ENCODE data around the gene MC1R. TPM values are rescaled to one million over a fixed set of nuclear protein-coding genes. Genes with fewer than 3 reads are reported as not detected.

Gene MC1R
- total and polyA plus RNA-seq, 4 donors: 0.19 to 3.3 (median 0.30) TPM

DNA sequence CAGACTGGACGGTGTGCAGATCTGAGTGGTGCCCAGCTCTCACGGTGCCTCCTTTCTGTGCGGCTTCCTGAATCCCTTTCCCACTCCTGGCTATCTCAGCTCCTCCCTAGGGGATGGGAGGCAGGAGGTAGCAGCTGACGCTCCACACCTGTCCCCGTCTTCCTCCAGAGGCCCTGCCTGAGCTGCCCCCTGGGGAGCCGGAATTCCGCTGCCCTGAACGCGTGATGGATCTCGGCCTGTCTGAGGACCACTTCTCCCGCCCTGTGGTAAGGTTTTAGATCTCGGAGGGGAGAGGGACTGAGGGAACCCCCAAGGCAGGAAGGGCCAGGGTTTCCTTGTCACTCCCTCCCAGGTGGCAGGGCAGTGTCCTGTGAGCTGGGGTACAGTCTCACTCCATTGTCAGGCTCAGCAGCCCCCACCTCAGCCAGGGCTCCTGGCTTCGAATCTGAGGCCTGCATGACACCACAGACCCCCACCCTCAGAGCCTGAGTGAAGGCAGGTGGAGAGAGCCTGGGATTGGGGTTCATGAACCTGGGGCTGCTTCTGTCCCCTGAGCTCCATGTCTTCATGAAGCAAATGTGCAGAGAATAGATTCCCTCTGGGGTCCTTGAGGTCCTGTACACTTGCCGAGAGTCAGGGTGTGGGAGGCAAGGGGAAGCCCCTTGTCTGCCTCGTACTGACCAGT is 36.5 kb downstream of the MC1R start:
- Histone ChIP-seq H3K4me1 (ENCODE audit: control insufficient read depth in 4 of 4, insufficient read depth in 4 of 4, low read length in 3 of 4) (no peaks in the 10 kb centered on the region), H3K4me3 (ENCODE audit: low read depth in 1 of 3, low read length in 3 of 3) (no peak overlapping the region), H3K36me3 (ENCODE audit: control insufficient read depth in 4 of 4, insufficient read depth in 3 of 4, low read depth in 1 of 4, low read length in 3 of 4) (peaks cover 2 to 23% (median 3%) of the 10 kb centered on the region in 4 donors)

More for the DNA sequence above, 36.5 kb downstream of the MC1R start:
- no peak overlapping the region for H3K9ac ChIP-seq (ENCODE audit: low read depth in 1 of 2, low read length in 2 of 2)
- 96% methylated on average over 15 of the region's 15 CpGs for WGBS
- H3K9me3 ChIP-seq (ENCODE audit: control insufficient read depth in 4 of 4, low read length in 3 of 4): no peaks in the 10 kb centered on the region
- DNase-seq (ENCODE audit: low spot score): no peak
- no peaks in the 10 kb centered on the region for H3K27me3 ChIP-seq (ENCODE audit: control insufficient read depth in 4 of 4, insufficient read depth in 4 of 4, low read length in 3 of 4)
- H3K27ac ChIP-seq (ENCODE audit: low read depth in 1 of 2, low read length in 2 of 2): no peak overlapping the region
- TF ChIP-seq SP1 (IDR thresholded peaks at IDR 0.05) (no peak), RXRA (IDR thresholded peaks at IDR 0.05) (no peak), GABPA (IDR thresholded peaks at IDR 0.05 in 1 of 2, conservative IDR thresholded peaks at IDR 0.05 in 1 of 2) (no peak), FOXA1 (IDR thresholded peaks at IDR 0.05) (no peak), HNF4A (conservative IDR thresholded peaks at IDR 0.05) (no peak), RAD21 (IDR thresholded peaks at IDR 0.05) (no peak), FOXA2 (IDR thresholded peaks at IDR 0.05) (no peak), HNF4G (IDR thresholded peaks at IDR 0.05) (no peak), EGR1 (IDR thresholded peaks at IDR 0.05; ENCODE audit: low read depth in 2 of 2) (no peak), JUND (IDR thresholded peaks at IDR 0.05) (no peak), TAF1 (conservative IDR thresholded peaks at IDR 0.05) (no peak), YY1 (IDR thresholded peaks at IDR 0.05) (no peak)
- TF ChIP-seq, protein P1, sequence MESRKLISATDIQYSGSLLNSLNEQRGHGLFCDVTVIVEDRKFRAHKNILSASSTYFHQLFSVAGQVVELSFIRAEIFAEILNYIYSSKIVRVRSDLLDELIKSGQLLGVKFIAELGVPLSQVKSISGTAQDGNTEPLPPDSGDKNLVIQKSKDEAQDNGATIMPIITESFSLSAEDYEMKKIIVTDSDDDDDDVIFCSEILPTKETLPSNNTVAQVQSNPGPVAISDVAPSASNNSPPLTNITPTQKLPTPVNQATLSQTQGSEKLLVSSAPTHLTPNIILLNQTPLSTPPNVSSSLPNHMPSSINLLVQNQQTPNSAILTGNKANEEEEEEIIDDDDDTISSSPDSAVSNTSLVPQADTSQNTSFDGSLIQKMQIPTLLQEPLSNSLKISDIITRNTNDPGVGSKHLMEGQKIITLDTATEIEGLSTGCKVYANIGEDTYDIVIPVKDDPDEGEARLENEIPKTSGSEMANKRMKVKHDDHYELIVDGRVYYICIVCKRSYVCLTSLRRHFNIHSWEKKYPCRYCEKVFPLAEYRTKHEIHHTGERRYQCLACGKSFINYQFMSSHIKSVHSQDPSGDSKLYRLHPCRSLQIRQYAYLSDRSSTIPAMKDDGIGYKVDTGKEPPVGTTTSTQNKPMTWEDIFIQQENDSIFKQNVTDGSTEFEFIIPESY (IDR thresholded peaks at IDR 0.05): no peak
- TF ChIP-seq, protein P2, sequence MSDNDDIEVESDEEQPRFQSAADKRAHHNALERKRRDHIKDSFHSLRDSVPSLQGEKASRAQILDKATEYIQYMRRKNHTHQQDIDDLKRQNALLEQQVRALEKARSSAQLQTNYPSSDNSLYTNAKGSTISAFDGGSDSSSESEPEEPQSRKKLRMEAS (IDR thresholded peaks at IDR 0.05): no peak
- TF ChIP-seq, protein P3, sequence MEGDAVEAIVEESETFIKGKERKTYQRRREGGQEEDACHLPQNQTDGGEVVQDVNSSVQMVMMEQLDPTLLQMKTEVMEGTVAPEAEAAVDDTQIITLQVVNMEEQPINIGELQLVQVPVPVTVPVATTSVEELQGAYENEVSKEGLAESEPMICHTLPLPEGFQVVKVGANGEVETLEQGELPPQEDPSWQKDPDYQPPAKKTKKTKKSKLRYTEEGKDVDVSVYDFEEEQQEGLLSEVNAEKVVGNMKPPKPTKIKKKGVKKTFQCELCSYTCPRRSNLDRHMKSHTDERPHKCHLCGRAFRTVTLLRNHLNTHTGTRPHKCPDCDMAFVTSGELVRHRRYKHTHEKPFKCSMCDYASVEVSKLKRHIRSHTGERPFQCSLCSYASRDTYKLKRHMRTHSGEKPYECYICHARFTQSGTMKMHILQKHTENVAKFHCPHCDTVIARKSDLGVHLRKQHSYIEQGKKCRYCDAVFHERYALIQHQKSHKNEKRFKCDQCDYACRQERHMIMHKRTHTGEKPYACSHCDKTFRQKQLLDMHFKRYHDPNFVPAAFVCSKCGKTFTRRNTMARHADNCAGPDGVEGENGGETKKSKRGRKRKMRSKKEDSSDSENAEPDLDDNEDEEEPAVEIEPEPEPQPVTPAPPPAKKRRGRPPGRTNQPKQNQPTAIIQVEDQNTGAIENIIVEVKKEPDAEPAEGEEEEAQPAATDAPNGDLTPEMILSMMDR (IDR thresholded peaks at IDR 0.05; ENCODE audit: low read depth, low read length, missing input control): no peak
- TF ChIP-seq, protein P4, sequence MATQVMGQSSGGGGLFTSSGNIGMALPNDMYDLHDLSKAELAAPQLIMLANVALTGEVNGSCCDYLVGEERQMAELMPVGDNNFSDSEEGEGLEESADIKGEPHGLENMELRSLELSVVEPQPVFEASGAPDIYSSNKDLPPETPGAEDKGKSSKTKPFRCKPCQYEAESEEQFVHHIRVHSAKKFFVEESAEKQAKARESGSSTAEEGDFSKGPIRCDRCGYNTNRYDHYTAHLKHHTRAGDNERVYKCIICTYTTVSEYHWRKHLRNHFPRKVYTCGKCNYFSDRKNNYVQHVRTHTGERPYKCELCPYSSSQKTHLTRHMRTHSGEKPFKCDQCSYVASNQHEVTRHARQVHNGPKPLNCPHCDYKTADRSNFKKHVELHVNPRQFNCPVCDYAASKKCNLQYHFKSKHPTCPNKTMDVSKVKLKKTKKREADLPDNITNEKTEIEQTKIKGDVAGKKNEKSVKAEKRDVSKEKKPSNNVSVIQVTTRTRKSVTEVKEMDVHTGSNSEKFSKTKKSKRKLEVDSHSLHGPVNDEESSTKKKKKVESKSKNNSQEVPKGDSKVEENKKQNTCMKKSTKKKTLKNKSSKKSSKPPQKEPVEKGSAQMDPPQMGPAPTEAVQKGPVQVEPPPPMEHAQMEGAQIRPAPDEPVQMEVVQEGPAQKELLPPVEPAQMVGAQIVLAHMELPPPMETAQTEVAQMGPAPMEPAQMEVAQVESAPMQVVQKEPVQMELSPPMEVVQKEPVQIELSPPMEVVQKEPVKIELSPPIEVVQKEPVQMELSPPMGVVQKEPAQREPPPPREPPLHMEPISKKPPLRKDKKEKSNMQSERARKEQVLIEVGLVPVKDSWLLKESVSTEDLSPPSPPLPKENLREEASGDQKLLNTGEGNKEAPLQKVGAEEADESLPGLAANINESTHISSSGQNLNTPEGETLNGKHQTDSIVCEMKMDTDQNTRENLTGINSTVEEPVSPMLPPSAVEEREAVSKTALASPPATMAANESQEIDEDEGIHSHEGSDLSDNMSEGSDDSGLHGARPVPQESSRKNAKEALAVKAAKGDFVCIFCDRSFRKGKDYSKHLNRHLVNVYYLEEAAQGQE (IDR thresholded peaks at IDR 0.05): no peak
- TF ChIP-seq, protein P5, sequence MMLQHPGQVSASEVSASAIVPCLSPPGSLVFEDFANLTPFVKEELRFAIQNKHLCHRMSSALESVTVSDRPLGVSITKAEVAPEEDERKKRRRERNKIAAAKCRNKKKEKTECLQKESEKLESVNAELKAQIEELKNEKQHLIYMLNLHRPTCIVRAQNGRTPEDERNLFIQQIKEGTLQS (IDR thresholded peaks at IDR 0.05): no peak
